Measurements from ENCODE around the gene ATF7.

The ATF7 gene

DNA sequence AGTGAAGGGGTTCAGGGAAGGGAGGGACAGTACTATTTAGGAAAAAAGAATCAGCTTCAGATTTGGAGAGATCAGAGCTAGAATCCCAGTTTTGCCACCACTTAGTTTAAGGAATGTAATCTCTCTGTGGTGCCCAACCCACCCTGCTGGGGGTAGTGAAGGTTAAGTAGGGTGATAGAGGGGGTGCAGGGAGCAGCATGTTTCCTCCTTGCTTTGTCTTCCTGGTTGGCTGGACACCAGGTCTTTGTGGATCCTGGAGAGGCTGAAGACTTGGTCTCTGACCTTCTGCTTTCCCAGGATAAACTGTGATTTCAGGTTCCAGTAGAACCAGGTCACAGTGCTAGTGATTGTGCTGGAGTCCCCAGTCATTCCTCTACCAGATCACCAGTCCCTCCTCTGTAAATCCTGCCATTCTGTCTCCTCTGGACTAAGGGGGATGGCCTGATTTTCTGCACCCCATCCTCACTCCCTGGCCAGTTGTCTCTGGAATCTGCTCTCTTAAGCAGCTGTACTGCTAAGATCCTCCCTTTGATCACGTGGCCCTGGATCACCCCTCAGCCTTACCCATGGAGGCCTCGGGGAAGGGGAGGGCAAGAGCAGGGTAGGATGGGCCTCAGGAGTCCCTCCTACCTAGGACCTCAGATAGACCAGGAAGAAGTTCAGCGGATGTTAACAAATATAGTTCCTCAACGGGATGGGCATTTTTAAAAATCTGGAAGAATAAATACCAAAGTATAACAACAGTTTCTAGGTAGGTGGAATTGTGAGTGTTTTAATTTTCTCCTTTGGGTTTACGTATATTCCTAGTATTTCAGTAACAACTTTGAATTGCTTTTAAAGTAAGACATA, 130.1 kb downstream of the ATF7 start:
- Histone ChIP-seq H3K36me3 (replicated peaks in 1 of 2; ENCODE audit: control insufficient read depth in 2 of 2, insufficient read depth in 2 of 2, low read length in 2 of 2) (peaks cover 0 to 5% of the 10 kb centered on the region in 2 donors), H3K27ac (replicated peaks; ENCODE audit: low read length) (peak overlapping the region; percentile 77), H3K9ac (ENCODE audit: low read depth, low read length, poor library complexity) (no peak overlapping the region), H4K91ac (ENCODE audit: low read depth, low read length, poor library complexity) (no peak overlapping the region), H3K14ac (ENCODE audit: low read length) (no peak overlapping the region), H2BK12ac (ENCODE audit: low read length) (no peak overlapping the region), H3K4me2 (ENCODE audit: insufficient read depth, low read length, poor library complexity, severe bottlenecking) (peak overlapping the region; percentile 22), H3K79me1 (ENCODE audit: low read depth, low read length) (no peaks in the 10 kb centered on the region), H2AK5ac (ENCODE audit: low read depth, low read length) (no peak overlapping the region), H3K4me1 (ENCODE audit: control insufficient read depth in 2 of 2, insufficient read depth in 1 of 2, low read depth in 1 of 2, low read length in 2 of 2) (peaks cover 35 to 49% of the 10 kb centered on the region in 2 donors), H3K4me3 (ENCODE audit: low read length in 2 of 2) (no peak overlapping the region), H2BK120ac (ENCODE audit: low read depth, low read length) (no peak overlapping the region), H3K9me3 (replicated peaks in 1 of 2; ENCODE audit: control insufficient read depth in 2 of 2, insufficient read depth in 1 of 2, low read depth in 1 of 2, low read length in 2 of 2) (no peaks in the 10 kb centered on the region), H3K27me3 (ENCODE audit: control insufficient read depth in 3 of 3, insufficient read depth in 3 of 3, low read depth in 1 of 3, low read length in 3 of 3) (no peaks in the 10 kb centered on the region), H3K18ac (ENCODE audit: low read length) (no peak overlapping the region), H3K4ac (ENCODE audit: low read length) (no peak overlapping the region), H2BK15ac (ENCODE audit: low read length) (no peak overlapping the region), H2BK5ac (ENCODE audit: low read length) (peak overlapping the region; percentile 21), H2AFZ (ENCODE audit: low read length) (no peak overlapping the region), H3K23ac (ENCODE audit: low read depth, low read length, poor library complexity) (no peak overlapping the region), H4K8ac (ENCODE audit: low read depth, low read length) (no peak overlapping the region)
- DNase-seq (ENCODE audit: low spot score) = peak; percentile 49
- WGBS, 2 donors (ENCODE audit: extremely low coverage in 2 of 2, insufficient read length in 2 of 2, insufficient replicate concordance in 1 of 2) = no CpG with 5 or more reads among the region's 5 CpGs

DNA sequence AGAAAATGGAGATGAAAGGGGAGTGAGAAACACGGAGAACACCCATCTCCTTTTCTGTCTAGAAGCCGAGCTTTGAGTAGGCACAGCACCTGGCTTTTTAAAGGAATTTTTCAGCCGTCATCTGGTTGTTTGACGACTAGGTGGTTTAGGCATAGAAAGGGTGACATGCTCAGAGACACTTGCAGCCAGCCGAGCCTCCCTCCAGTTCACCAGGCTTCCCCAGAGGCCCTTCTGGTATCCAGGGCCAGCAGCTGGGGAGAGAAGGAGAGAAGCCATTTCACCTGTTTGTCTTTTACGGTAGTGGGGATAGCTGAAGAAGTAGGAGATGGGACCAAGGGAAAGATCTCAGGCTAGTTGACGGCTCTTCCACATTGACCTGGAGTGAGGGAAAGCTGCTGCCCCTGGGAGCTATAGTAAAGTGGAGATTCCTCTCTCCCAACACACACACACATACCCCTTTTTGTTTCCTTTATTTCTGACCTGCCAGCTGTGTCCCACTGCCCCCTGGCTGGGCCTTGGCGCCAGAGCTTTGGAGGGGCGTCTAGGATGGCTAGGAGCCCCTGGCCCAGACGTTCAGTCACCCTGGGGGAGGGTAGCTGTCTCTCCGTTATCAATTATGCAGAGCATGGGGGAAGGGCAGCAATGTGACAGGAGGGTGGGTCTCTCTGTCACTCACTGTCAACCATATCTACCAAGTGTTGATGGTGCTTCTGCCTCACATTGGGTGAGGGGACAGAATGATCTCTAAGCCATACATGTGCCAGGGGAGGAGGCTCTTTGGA, 132.4 kb downstream of the ATF7 start:
- Histone ChIP-seq H4K8ac (ENCODE audit: low read depth, low read length) (no peak overlapping the region), H2BK15ac (ENCODE audit: low read length) (peak overlapping the region; percentile 4), H3K79me1 (ENCODE audit: low read depth, low read length) (no peaks in the 10 kb centered on the region), H3K4me1 (ENCODE audit: control insufficient read depth in 2 of 2, insufficient read depth in 1 of 2, low read depth in 1 of 2, low read length in 2 of 2) (peaks cover 29 to 39% of the 10 kb centered on the region in 2 donors), H2BK12ac (ENCODE audit: low read length) (no peak overlapping the region), H3K27me3 (ENCODE audit: control insufficient read depth in 3 of 3, insufficient read depth in 3 of 3, low read depth in 1 of 3, low read length in 3 of 3) (no peaks in the 10 kb centered on the region), H3K23ac (ENCODE audit: low read depth, low read length, poor library complexity) (no peak overlapping the region), H2BK120ac (ENCODE audit: low read depth, low read length) (no peak overlapping the region), H3K18ac (ENCODE audit: low read length) (peak overlapping the region; percentile 86), H3K14ac (ENCODE audit: low read length) (no peak overlapping the region), H3K27ac (replicated peaks; ENCODE audit: low read length) (peak overlapping the region; percentile 38), H3K9ac (ENCODE audit: low read depth, low read length, poor library complexity) (no peak overlapping the region), H3K4me2 (ENCODE audit: insufficient read depth, low read length, poor library complexity, severe bottlenecking) (peak overlapping the region; percentile 76), H3K4ac (ENCODE audit: low read length) (no peak overlapping the region), H3K4me3 (ENCODE audit: low read length in 2 of 2) (peak overlapping the region in 1 of 2 donors; percentile 55), H4K91ac (ENCODE audit: low read depth, low read length, poor library complexity) (no peak overlapping the region), H2AK5ac (ENCODE audit: low read depth, low read length) (no peak overlapping the region), H2BK5ac (ENCODE audit: low read length) (no peak overlapping the region), H3K36me3 (replicated peaks in 1 of 2; ENCODE audit: control insufficient read depth in 2 of 2, insufficient read depth in 2 of 2, low read length in 2 of 2) (peaks cover 0 to 10% of the 10 kb centered on the region in 2 donors), H3K9me3 (replicated peaks in 1 of 2; ENCODE audit: control insufficient read depth in 2 of 2, insufficient read depth in 1 of 2, low read depth in 1 of 2, low read length in 2 of 2) (no peaks in the 10 kb centered on the region), H2AFZ (ENCODE audit: low read length) (peak overlapping the region; percentile 74)
- WGBS, 2 donors (ENCODE audit: extremely low coverage in 2 of 2, insufficient read length in 2 of 2, insufficient replicate concordance in 1 of 2) = no CpG with 5 or more reads among the region's 11 CpGs
- DNase-seq (ENCODE audit: low spot score) = no peak

DNA sequence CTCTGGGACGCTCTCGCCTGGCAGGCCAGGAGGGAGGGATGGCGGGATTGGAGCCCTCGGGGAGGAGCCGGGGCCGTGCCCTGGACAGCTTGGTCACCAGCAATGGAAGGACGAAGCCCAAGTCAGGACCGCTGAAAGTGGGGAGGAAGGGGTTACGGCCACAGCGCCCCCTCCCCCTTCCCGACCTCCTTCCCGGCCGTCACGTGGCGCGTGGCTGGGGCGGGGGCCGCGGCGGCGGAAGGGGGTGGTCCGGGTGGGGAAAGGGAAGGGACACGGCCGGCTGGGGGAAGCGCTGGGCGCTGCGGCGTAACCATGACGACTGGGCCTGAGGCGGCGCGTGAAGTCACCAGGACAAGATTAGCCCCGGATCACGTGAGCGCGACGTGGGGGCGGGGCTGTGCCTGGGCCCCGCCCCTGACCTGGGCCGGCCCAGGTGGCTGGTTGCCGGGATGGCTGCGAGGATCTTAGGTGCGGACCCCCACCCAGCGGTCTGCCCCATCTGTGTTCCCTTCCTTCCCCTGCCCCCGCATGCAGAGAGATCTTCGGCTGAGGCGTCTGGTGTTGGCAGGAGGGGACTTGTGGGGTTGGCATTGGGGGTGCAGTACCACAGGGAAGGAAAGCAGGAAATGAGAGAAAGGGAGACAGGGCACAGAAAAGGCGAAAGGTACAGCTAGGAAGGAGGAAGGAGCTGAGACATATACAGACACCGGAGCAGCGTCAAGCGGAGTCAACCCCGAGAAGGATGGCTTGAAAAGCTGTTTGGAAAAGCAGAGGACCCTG, 133.2 kb downstream of the ATF7 start:
- peaks cover 22 to 32% of the 10 kb centered on the region in 2 donors for H3K4me1 ChIP-seq (ENCODE audit: control insufficient read depth in 2 of 2, insufficient read depth in 1 of 2, low read depth in 1 of 2, low read length in 2 of 2)
- peak; percentile 90 for DNase-seq (ENCODE audit: low spot score)

More for the DNA sequence above, 133.2 kb downstream of the ATF7 start:
- Histone ChIP-seq H3K4ac (ENCODE audit: low read length) (no peak overlapping the region), H4K8ac (ENCODE audit: low read depth, low read length) (no peak overlapping the region), H3K9ac (ENCODE audit: low read depth, low read length, poor library complexity) (peak overlapping the region; percentile 71), H3K9me3 (replicated peaks in 1 of 2; ENCODE audit: control insufficient read depth in 2 of 2, insufficient read depth in 1 of 2, low read depth in 1 of 2, low read length in 2 of 2) (no peaks in the 10 kb centered on the region), H2BK12ac (ENCODE audit: low read length) (no peak overlapping the region), H2AK5ac (ENCODE audit: low read depth, low read length) (no peak overlapping the region), H3K23ac (ENCODE audit: low read depth, low read length, poor library complexity) (peak overlapping the region; percentile 49), H3K27me3 (ENCODE audit: control insufficient read depth in 3 of 3, insufficient read depth in 3 of 3, low read depth in 1 of 3, low read length in 3 of 3) (no peaks in the 10 kb centered on the region), H3K4me3 (ENCODE audit: low read length in 2 of 2) (peak overlapping the region; percentile 55 to 81), H2BK5ac (ENCODE audit: low read length) (no peak overlapping the region), H2AFZ (ENCODE audit: low read length) (peak overlapping the region; percentile 74), H2BK120ac (ENCODE audit: low read depth, low read length) (no peak overlapping the region), H3K14ac (ENCODE audit: low read length) (no peak overlapping the region), H4K91ac (ENCODE audit: low read depth, low read length, poor library complexity) (no peak overlapping the region), H3K27ac (replicated peaks; ENCODE audit: low read length) (peak overlapping the region; percentile 66), H2BK15ac (ENCODE audit: low read length) (no peak overlapping the region), H3K36me3 (replicated peaks in 1 of 2; ENCODE audit: control insufficient read depth in 2 of 2, insufficient read depth in 2 of 2, low read length in 2 of 2) (peaks cover 1 to 12% of the 10 kb centered on the region in 2 donors), H3K18ac (ENCODE audit: low read length) (peak overlapping the region; percentile 89), H3K79me1 (ENCODE audit: low read depth, low read length) (no peaks in the 10 kb centered on the region), H3K4me2 (ENCODE audit: insufficient read depth, low read length, poor library complexity, severe bottlenecking) (peak overlapping the region; percentile 76)
- WGBS, 2 donors (ENCODE audit: extremely low coverage in 2 of 2, insufficient read length in 2 of 2, insufficient replicate concordance in 1 of 2) = no CpG with 5 or more reads among the region's 52 CpGs
